C4-2B (cell line): ENCODE data around the gene NKAPD1.

Experiments
- CTCF ChIP-seq: fragments of 450-650 bp; conservative IDR thresholded peaks from 2 replicates; pipeline ENCODE4 v1.5.1; 2017; ENCODE audit warnings: mild to moderate bottlenecking
- ZFX ChIP-seq: fragments of 450-650 bp; IDR thresholded peaks from 2 replicates; pipeline ENCODE4 v1.6.1; 2017

GRCh38 chr11:112103446-112103845 is 29.3 kb downstream of the NKAPD1 start:
- TF ChIP-seq CTCF: no peak
- no peak for TF ChIP-seq ZFX
